Activated CD8-positive, alpha-beta T cell treated with anti-CD3 and anti-CD28 coated beads for 36 hours (primary cell): Measurements from ENCODE around the gene TM9SF4. TPM values are rescaled to one million over a fixed set of nuclear protein-coding genes. Genes with fewer than 3 reads are reported as not detected.

Experiments used
- ATAC-seq: fragments of 200-7000 bp; cut with Tn5 transposase; one replicate; pipeline ENCODE4 v1.10.0; 2021; ENCODE audit warnings: mild to moderate bottlenecking, moderate library complexity
- CTCF ChIA-PET: fragments of 350-600 bp; sonication (Branson Sonifier 250); formaldehyde crosslinking; loops from one replicate; lab custom pipeline; 2021; ENCODE audit warnings: antibody characterized with exemption; lab: Charles Lee
- POLR2A ChIA-PET: fragments of 350-600 bp; sonication (Branson Sonifier 250); formaldehyde crosslinking; loops from one replicate; lab custom pipeline; 2021; ENCODE audit warnings: antibody characterized with exemption; lab: Charles Lee
- DNase-seq: peaks from one replicate; pipeline ENCODE4 v3.0.0-alpha.2; 2020
- H3K27ac Mint-ChIP-seq: one replicate; pipeline ENCODE4 v1.8.0; 2021; ENCODE audit warnings: mild to moderate bottlenecking, mixed read lengths
- H3K27me3 Mint-ChIP-seq: one replicate; pipeline ENCODE4 v1.8.0; 2021; ENCODE audit warnings: mixed read lengths
- H3K36me3 Mint-ChIP-seq: one replicate; pipeline ENCODE4 v1.8.0; 2021; ENCODE audit warnings: low read depth, mixed read lengths
- H3K4me1 Mint-ChIP-seq: one replicate; pipeline ENCODE4 v1.8.0; 2021; ENCODE audit warnings: low read depth, mixed read lengths
- H3K4me3 Mint-ChIP-seq: one replicate; pipeline ENCODE4 v1.8.0; 2021; ENCODE audit warnings: mild to moderate bottlenecking, moderate library complexity, mixed read lengths
- H3K9me3 Mint-ChIP-seq: one replicate; pipeline ENCODE4 v1.8.0; 2021; ENCODE audit warnings: mixed read lengths
- intact Hi-C: fragments of 100-400 bp; cut with micrococcal nuclease; formaldehyde crosslinking; loops from one replicate; pipeline ENCODE4 v1.10.0; 2022
- total RNA-seq, 2 experiments: library from RNA; stranded (reverse); gene quantifications; one replicate each; pipeline ENCODE4 v1.2.3, GENCODE V29; 2021
- TF ChIP-seq, protein P1 (sequence below): fragments of 200-600 bp; IDR thresholded peaks from one replicate; pipeline ENCODE4 v1.8.0; 2022; ENCODE audit warnings: antibody characterized with exemption, mild to moderate bottlenecking

Gene TM9SF4
- total RNA-seq, 2 experiments from 2014 or later: 36.5 to 39.5 TPM

DNA sequence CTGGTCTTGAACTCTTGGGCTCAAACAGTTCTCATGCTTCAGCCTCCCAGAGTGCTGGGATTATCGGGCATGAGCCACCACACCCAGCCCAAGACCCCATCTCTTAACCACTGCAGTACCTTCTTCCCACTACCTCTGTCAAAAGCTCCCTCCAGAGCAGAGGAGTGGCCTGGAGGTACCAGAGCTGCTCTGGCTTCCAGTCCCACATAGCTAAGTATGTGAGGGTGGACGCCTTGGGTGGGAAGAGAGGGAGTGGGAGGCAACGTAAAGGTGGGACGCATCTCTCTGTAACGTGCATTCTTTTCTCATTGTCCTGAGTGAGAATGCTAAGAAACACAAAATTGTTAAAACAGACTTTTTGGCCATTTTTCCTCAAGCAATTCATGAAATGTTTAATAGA is 24.5 kb downstream of the TM9SF4 start:
- TF ChIP-seq, protein P1, sequence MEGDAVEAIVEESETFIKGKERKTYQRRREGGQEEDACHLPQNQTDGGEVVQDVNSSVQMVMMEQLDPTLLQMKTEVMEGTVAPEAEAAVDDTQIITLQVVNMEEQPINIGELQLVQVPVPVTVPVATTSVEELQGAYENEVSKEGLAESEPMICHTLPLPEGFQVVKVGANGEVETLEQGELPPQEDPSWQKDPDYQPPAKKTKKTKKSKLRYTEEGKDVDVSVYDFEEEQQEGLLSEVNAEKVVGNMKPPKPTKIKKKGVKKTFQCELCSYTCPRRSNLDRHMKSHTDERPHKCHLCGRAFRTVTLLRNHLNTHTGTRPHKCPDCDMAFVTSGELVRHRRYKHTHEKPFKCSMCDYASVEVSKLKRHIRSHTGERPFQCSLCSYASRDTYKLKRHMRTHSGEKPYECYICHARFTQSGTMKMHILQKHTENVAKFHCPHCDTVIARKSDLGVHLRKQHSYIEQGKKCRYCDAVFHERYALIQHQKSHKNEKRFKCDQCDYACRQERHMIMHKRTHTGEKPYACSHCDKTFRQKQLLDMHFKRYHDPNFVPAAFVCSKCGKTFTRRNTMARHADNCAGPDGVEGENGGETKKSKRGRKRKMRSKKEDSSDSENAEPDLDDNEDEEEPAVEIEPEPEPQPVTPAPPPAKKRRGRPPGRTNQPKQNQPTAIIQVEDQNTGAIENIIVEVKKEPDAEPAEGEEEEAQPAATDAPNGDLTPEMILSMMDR: no peak
- Mint-ChIP-seq H3K4me3 (no peak overlapping the region), H3K36me3 (peaks cover 13% of the 10 kb centered on the region), H3K4me1 (peaks cover 16% of the 10 kb centered on the region), H3K9me3 (no peaks in the 10 kb centered on the region), H3K27me3 (no peaks in the 10 kb centered on the region), H3K27ac (no peak overlapping the region)
- CTCF ChIA-PET: no interaction called here
- POLR2A ChIA-PET: interaction anchor here (0.5 to 0.7 kb wide), 2 partner anchors 57 to 1273 kb away, joined by 3 read pairs; no protein-coding TSS in a partner anchor
- intact Hi-C loops: no loop called here
- ATAC-seq (no peak), DNase-seq (no peak)

GRCh38 chr20:32135983-32136515 is 26.5 kb downstream of the TM9SF4 start:
- H3K9me3 Mint-ChIP-seq: no peaks in the 10 kb centered on the region
- ChIA-PET CTCF (interaction anchor here (1.2 to 1.5 kb wide), 2 partner anchors 44 to 104 kb away, joined by 5 read pairs; no protein-coding TSS in a partner anchor), POLR2A (no interaction called here)
- ATAC-seq (no peak), DNase-seq (no peak)
- H3K4me1 Mint-ChIP-seq: peaks cover 16% of the 10 kb centered on the region
- no peaks in the 10 kb centered on the region for H3K27me3 Mint-ChIP-seq
- intact Hi-C loops: no loop called here
- H3K27ac Mint-ChIP-seq: no peak overlapping the region
- TF ChIP-seq, protein P1: no peak
- H3K4me3 Mint-ChIP-seq: no peak overlapping the region
- peaks cover 30% of the 10 kb centered on the region for H3K36me3 Mint-ChIP-seq

DNA sequence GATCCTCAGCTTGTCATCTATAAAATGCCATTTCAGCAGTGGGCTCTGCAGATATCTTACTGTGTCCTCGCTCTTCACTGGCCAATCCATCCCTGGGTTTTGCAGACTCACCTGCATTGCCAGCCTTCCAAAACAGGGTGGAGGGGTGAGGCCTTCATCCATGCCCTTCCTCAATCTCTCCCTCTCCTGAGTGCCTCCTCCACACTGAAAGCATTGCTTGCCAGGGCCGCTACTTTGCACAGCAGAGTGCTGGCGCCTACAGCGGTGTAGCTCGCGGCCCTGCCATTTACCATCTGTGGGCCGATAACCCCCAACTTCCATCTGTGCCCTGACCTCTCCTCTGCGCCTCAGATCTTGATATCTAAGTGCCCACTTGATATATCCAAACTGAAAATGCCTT is 29.4 kb downstream of the TM9SF4 start:
- H3K27me3 Mint-ChIP-seq: no peaks in the 10 kb centered on the region
- DNase-seq (no peak), ATAC-seq (no peak)
- TF ChIP-seq, protein P1: no peak
- no peaks in the 10 kb centered on the region for H3K9me3 Mint-ChIP-seq
- POLR2A ChIA-PET: interaction anchor here (1.1 to 1.6 kb wide), 2 partner anchors 23 to 27 kb away, joined by 3 to 5 read pairs; no protein-coding TSS in a partner anchor
- H3K36me3 Mint-ChIP-seq: peaks cover 46% of the 10 kb centered on the region
- H3K4me3 Mint-ChIP-seq: no peak overlapping the region
- H3K27ac Mint-ChIP-seq: no peak overlapping the region
- intact Hi-C loops: no loop called here
- H3K4me1 Mint-ChIP-seq: no peaks in the 10 kb centered on the region
- CTCF ChIA-PET: no interaction called here

DNA sequence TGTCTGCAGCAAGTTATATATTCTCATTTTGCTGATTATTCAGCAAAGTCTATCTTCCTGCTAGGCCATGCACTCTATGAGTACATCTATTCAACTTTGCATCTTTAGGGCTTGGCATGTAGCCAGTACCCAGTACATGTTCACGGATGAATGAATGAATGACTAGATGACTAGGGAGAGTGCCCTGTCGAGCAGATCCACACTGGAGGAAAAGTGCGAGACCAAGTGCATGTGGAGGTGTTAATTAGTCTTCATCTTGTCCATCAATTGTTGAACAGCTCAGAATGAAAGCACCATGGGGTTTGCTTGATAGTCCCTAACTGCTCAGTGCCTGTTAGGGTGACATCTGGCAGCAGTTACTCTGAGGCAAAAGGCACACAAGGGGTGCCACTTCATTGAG is 30.4 kb downstream of the TM9SF4 start:
- TF ChIP-seq, protein P1: no peak
- H3K27ac Mint-ChIP-seq: no peak overlapping the region
- no peak overlapping the region for H3K4me3 Mint-ChIP-seq
- H3K36me3 Mint-ChIP-seq: peaks cover 52% of the 10 kb centered on the region
- H3K4me1 Mint-ChIP-seq: no peaks in the 10 kb centered on the region
- H3K9me3 Mint-ChIP-seq: no peaks in the 10 kb centered on the region
- POLR2A ChIA-PET: interaction anchor here (1.2 kb wide), 1 partner anchor 11 kb away, joined by 3 read pairs; no protein-coding TSS in a partner anchor
- intact Hi-C loops: no loop called here
- ATAC-seq: no peak
- CTCF ChIA-PET: no interaction called here
- H3K27me3 Mint-ChIP-seq: no peaks in the 10 kb centered on the region
- no peak for DNase-seq

GRCh38 chr20:32140603-32141002 is 31.1 kb downstream of the TM9SF4 start:
- H3K4me3 Mint-ChIP-seq: no peak overlapping the region
- no peaks in the 10 kb centered on the region for H3K9me3 Mint-ChIP-seq
- TF ChIP-seq, protein P1: no peak
- ChIA-PET POLR2A (interaction anchor here (1.2 kb wide), 1 partner anchor 12 kb away, joined by 3 read pairs; no protein-coding TSS in a partner anchor), CTCF (no interaction called here)
- no peak overlapping the region for H3K27ac Mint-ChIP-seq
- no peaks in the 10 kb centered on the region for H3K27me3 Mint-ChIP-seq
- DNase-seq (no peak), ATAC-seq (no peak)
- H3K4me1 Mint-ChIP-seq: no peaks in the 10 kb centered on the region
- peaks cover 58% of the 10 kb centered on the region for H3K36me3 Mint-ChIP-seq
- intact Hi-C loops: no loop called here
